GM19099 (cell line): ENCODE measurements around the gene SEMA6A.

ENCODE experiments used
- POLR2A ChIP-seq: IDR thresholded peaks from 3 replicates; pipeline ENCODE4 v1.6.1; 2011; ENCODE audit warnings: low read depth; ENCODE audit not compliant: insufficient read length; ENCODE audit errors: extremely low read depth

SEMA6A gene

GRCh38 chr5:116522356-116523136 lies 52.1 kb downstream of the SEMA6A start:
- no peak for TF ChIP-seq POLR2A

- TF ChIP-seq POLR2A: no peak
Observed at GRCh38 chr5:116521173-116521872, 53.3 kb downstream of the SEMA6A start.

- no peak for TF ChIP-seq POLR2A
Observed at GRCh38 chr5:116520771-116521170, 53.9 kb downstream of the SEMA6A start.

- TF ChIP-seq POLR2A: no peak
Observed at GRCh38 chr5:116518423-116518822, 56.2 kb downstream of the SEMA6A start.

GRCh38 chr5:116517488-116517887 lies 57.1 kb downstream of the SEMA6A start:
- TF ChIP-seq POLR2A: no peak

- no peak for TF ChIP-seq POLR2A
Observed at GRCh38 chr5:116516021-116516420, 58.6 kb downstream of the SEMA6A start.

GRCh38 chr5:116514421-116514970 lies 60.1 kb downstream of the SEMA6A start:
- TF ChIP-seq POLR2A: no peak

- no peak for TF ChIP-seq POLR2A
Observed at GRCh38 chr5:116510517-116510916, 64.1 kb downstream of the SEMA6A start.

GRCh38 chr5:116509483-116510244 lies 65.0 kb downstream of the SEMA6A start:
- no peak for TF ChIP-seq POLR2A

GRCh38 chr5:116508835-116509234 lies 65.8 kb downstream of the SEMA6A start:
- no peak for TF ChIP-seq POLR2A

- TF ChIP-seq POLR2A: no peak
Observed at GRCh38 chr5:116507941-116508655, 66.5 kb downstream of the SEMA6A start.

- no peak for TF ChIP-seq POLR2A
Observed at GRCh38 chr5:116507051-116507537, 67.5 kb downstream of the SEMA6A start.

- no peak for TF ChIP-seq POLR2A
Observed at GRCh38 chr5:116506488-116506887, 68.1 kb downstream of the SEMA6A start.

GRCh38 chr5:116504593-116505166 lies 69.9 kb downstream of the SEMA6A start:
- no peak for TF ChIP-seq POLR2A
